ENCODE data around the gene TELO2.

TELO2 gene

DNA sequence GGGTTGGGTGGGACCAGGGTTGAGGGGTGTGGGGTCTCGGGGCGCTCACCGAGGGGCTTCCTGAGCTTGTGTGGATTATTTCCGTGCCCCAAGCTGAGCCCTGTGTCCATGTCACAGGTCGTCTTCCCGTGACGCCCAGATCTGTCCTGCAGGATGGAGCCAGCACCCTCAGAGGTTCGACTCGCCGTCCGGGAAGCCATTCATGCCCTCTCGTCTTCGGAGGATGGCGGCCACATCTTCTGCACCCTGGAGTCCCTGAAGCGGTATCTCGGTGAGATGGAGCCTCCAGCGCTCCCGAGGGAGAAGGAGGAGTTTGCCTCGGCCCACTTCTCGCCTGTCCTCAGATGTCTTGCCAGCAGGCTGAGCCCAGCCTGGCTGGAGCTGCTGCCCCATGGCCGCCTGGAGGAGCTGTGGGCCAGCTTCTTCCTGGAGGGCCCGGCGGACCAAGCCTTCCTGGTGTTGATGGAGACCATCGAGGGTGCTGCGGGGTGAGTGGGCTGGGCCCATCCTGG is 1.0 kb downstream of the TELO2 start:
- DNase-seq (ENCODE audit: insufficient read length, low spot score) (no peak), FAIRE-seq (no peak)
- no peak for TF ChIP-seq POLR2A (IDR thresholded peaks at IDR 0.05; ENCODE audit: low read depth, low read length)

DNA sequence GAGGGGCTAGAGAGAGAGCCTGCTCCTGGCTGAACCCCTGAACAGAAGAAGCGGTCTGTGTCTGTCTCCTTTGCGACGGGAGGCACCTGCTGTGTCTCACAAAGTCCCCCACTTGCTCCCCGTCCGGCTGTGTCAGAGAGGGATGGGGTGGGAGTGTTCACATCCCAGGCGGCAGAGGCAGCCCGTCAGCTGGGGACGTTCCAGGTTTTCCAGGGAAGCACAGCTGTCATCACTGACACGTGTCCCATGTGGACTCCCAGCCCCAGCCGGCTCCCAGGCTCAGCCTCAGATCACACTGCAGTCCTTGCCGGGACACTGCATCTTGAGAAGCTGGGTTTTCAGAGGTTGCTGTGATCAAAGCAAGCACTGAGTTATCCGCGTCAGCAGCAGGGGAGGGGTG is 1.6 kb downstream of the TELO2 start:
- no peak for TF ChIP-seq POLR2A (IDR thresholded peaks at IDR 0.05; ENCODE audit: low read depth, low read length)
- DNase-seq (ENCODE audit: insufficient read length, low spot score) (no peak), FAIRE-seq (no peak)

DNA sequence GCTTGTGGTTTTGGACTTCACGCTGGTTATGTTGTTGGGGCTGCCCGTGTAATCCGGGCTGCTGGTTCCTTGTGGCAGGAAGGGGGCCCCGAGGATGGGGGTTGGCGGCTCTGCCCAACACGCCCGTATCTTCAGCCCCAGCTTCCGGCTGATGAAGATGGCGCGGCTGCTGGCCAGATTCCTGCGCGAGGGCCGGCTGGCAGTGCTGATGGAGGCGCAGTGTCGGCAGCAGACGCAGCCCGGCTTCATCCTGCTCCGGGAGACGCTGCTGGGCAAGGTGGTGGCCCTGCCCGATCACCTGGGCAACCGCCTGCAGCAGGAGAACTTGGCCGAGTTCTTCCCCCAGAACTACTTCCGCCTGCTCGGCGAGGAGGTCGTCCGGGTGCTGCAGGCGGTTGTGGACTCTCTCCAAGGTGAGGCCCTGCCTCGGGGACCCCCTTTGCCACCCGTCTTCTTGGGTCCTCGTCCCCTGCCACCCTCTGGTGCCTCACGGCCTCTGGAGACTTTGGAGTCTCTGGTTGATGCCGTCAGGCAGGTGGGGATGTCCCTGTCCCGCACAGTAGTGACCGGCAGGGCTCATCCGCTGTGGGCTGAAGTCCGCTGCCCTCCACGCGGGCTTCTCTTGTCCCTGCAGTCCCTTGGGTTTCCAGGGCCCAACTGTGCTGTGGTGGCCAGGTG is 2.2 kb downstream of the TELO2 start:
- DNase-seq (ENCODE audit: insufficient read length, low spot score) (no peak), FAIRE-seq (no peak)
- TF ChIP-seq POLR2A (IDR thresholded peaks at IDR 0.05; ENCODE audit: low read depth, low read length), result no peak

DNA sequence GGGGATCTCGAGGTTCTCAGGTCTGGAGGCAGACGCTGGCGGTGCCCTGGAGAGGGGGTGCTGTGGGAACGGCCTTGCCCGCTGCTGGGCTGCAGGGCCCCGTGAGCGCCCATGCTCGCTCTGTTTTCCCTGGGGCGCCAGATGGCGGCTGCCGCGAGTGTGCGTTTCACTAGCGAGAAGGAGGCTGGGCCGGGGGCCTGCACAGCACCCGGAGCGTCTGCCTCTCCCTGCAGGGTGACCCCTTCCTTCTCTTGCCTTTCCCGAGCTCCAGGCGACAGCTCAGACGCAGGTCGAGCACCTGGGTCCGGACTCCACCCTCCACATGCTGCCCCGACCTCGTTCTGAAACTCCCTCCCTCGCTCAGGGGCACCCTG is 2.7 kb downstream of the TELO2 start:
- no peak for FAIRE-seq
- no peak for DNase-seq (ENCODE audit: insufficient read length, low spot score)
- TF ChIP-seq POLR2A (IDR thresholded peaks at IDR 0.05; ENCODE audit: low read depth, low read length), result no peak

DNA sequence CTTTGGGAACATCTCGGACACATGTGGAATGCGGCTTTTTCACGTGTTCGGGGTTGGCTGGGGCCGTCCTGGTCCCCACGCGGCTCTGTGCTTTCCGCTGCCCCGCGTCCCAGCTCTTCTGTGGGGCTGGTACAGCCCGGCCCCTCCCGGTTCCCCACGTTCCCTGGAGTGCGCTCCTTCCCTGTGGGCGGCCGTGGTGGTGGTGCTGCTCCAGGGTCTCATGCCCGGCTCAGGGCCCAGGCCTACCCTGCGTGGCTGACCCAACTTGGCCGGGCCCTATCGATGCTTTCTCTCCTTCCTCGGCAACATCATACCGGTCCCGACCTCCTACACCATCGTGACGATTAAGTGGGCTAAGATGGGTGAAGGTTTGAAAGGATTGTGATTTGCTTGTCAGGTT is 3.3 kb downstream of the TELO2 start:
- DNase-seq (ENCODE audit: insufficient read length, low spot score) (no peak), FAIRE-seq (no peak)
- no peak for TF ChIP-seq POLR2A (IDR thresholded peaks at IDR 0.05; ENCODE audit: low read depth, low read length)

DNA sequence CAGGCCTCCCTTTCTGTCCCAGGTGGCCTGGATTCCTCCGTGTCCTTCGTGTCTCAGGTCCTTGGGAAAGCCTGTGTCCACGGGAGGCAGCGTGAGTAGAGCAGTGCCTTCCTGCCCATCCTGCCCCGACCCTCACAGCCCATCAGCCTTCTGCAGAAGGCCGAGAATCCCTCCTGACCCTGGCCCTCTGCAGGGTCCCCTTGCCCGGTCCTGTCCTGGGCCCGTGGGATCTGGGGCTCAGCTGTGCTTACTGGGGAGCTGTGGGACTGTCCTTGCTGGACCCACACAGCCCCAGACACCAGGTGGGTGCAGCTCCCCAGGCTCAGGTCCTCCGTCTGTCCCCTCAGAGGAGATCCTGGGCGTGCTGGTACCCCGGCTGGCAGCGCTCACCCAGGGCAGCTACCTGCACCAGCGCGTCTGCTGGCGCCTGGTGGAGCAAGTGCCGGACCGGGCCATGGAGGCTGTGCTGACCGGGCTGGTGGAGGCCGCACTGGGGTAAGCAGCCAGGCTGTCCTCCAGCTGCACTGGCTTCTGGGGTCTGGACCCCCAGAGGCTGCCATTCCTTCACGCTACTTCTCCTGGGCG is 3.9 kb downstream of the TELO2 start:
- FAIRE-seq (no peak), DNase-seq (ENCODE audit: insufficient read length, low spot score) (no peak)
- no peak for TF ChIP-seq POLR2A (IDR thresholded peaks at IDR 0.05; ENCODE audit: low read depth, low read length)

DNA sequence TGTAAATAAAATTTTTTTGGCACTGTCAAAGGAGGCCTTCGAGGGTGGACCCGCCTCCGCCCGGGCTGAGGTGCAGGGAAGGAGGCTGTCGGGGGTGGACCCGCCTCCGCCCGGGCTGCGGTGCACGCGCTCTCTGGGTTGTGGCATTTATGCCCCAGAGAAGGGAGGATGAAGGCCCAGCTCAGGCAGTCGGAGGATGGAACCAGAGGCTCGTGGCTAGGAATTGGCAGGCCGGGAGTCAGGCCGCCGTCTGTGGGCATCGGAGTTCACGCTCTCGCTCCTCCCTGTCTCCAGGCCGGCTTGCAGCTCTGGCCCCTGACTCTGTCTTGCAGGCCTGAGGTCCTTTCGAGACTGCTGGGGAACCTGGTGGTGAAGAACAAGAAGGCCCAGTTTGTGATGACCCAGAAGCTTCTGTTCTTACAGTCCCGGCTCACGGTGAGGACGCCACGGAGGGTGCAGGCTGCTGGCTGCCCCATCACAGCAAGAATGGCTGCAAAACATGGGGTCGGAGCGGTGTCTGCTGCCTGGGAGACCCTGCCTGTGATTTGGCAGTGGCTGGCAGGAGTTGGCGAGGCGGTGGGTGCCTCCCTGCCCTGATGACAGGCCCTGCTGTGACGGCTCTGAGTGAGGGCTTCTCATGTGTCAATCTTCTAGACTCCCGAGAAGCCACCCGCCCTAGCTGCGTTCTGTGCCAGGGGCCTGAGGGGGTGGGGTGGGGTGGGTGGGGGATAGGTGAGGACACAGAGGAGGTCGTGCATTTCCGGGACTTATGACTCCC is 5.9 kb downstream of the TELO2 start:
- DNase-seq (ENCODE audit: insufficient read length, low spot score) (no peak), FAIRE-seq (no peak)
- no peak for TF ChIP-seq POLR2A (IDR thresholded peaks at IDR 0.05; ENCODE audit: low read depth, low read length)

DNA sequence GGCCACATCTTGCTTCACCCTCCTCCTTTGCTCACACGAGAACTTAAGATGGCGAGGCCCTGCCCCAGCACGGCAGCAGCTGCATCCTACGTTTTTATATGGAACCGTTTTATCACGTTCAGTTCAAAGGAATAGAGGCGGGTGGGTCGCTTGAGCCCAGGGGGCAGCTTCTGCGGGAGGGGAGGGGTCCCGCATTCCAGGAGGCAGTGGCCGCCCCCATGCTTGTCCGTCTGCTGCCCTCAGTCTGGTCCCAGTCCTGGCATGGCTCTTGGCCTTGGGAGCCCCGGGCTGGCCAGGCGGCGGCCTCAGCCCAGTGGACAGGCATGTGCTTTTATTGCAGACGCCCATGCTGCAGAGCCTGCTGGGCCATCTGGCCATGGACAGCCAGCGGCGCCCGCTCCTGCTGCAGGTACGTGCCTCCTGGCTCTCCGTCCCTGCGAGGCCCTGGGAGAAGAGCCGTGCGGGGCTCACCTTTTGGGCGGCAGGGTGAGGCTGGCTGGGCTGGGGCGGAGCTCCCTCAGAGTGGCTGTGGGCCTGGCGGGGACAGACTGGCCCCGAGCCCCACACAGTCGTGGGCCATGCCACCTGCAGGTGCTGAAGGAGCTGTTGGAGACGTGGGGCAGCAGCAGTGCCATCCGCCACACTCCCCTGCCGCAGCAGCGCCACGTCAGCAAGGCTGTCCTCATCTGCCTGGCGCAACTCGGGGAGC is 6.8 kb downstream of the TELO2 start:
- no peak for TF ChIP-seq POLR2A (IDR thresholded peaks at IDR 0.05; ENCODE audit: low read depth, low read length)
- DNase-seq (ENCODE audit: insufficient read length, low spot score), result no peak
- FAIRE-seq, result no peak

DNA sequence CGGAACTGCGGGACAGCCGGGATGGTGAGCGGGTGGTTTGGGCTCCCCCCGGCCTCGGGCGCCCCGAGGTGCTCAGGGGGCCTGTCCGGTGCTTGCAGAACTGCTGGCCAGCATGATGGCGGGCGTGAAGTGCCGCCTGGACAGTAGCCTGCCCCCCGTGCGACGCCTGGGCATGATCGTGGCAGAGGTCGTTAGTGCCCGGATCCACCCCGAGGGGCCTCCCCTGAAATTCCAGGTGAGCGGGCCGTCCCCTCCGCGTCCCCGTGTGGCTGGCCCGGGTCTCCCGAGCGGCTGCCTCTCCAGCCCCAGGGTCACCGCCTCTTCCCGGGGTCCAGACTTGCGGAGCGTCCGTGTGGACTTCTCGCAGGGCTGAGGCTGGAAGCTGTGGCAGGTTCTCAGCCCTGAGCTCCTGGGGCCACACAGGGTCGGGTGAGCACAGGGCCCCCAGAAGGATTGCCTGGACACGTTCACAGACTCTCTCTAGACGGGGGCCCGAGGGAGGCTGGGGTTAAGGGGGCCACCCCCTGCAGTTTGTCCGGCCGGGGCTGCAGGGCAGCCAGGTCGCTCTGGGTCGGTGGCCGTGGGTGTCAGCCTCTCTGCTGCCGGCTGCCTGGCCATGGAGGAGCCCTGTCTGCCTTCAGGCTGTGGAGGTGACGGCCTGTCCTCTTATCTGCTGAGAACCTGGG is 7.4 kb downstream of the TELO2 start:
- FAIRE-seq, result no peak
- no peak for TF ChIP-seq POLR2A (IDR thresholded peaks at IDR 0.05; ENCODE audit: low read depth, low read length)
- DNase-seq (ENCODE audit: insufficient read length, low spot score), result no peak

DNA sequence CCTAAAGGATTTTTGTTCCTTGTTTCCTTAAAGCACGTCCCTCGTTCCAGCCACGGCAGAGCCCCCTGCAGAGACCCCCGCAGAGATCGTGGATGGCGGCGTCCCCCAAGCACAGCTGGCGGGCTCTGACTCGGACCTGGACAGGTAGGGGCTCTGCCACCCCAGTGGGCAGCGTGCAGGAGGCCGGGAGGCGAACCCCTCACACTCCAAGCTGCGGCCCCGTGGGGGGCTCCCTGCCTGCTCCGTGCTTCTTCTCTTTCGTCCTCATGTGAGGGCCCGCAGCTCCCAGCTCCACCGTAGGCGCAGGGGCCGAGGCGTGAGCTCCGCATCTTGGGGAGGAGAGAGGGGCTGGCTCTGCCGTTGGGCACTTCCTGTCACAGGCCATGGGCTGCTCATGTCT is 8.5 kb downstream of the TELO2 start:
- TF ChIP-seq POLR2A (IDR thresholded peaks at IDR 0.05; ENCODE audit: low read depth, low read length), result no peak
- FAIRE-seq, result no peak
- DNase-seq (ENCODE audit: insufficient read length, low spot score), result no peak

DNA sequence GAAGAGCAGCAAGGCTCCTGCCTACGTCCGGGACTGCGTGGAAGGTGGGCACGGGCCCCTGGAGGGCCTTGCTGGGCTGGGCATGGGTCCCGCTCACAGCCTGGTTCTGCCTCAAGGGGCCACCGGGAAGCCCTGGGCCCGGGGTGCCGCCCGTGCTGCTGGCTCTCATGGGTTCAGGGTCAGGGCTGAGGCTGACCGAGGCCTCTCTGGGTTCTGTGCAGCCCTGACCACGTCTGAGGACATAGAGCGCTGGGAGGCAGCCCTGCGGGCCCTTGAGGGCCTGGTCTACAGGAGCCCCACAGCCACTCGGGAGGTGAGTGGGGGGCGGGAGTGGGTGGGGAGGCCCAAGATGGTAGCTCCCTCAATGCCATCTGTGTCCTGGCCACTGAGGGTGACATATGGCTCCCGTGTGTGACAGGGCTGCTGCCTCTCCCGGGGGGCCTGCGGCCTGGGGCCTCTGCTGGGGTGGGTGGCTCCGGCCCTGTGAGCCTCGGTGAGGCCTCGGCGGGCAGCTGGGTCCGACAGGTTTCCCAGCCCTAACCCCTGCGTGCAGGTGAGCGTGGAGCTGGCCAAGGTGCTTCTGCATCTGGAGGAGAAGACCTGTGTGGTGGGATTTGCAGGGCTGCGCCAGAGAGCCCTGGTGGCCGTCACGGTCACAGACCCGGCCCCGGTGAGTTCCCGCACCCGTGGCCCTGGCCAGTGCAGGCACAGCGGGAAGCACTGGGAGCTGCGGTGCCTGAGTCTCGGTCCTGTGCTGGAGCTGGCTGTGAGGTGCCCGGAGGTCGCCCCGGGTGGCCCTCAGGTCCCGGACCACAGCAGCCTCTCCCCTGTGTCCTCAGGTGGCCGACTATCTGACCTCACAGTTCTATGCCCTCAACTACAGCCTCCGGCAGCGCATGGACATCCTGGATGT is 9.2 kb downstream of the TELO2 start:
- no peak for TF ChIP-seq POLR2A (IDR thresholded peaks at IDR 0.05; ENCODE audit: low read depth, low read length)
- DNase-seq (ENCODE audit: insufficient read length, low spot score) (no peak), FAIRE-seq (no peak)

DNA sequence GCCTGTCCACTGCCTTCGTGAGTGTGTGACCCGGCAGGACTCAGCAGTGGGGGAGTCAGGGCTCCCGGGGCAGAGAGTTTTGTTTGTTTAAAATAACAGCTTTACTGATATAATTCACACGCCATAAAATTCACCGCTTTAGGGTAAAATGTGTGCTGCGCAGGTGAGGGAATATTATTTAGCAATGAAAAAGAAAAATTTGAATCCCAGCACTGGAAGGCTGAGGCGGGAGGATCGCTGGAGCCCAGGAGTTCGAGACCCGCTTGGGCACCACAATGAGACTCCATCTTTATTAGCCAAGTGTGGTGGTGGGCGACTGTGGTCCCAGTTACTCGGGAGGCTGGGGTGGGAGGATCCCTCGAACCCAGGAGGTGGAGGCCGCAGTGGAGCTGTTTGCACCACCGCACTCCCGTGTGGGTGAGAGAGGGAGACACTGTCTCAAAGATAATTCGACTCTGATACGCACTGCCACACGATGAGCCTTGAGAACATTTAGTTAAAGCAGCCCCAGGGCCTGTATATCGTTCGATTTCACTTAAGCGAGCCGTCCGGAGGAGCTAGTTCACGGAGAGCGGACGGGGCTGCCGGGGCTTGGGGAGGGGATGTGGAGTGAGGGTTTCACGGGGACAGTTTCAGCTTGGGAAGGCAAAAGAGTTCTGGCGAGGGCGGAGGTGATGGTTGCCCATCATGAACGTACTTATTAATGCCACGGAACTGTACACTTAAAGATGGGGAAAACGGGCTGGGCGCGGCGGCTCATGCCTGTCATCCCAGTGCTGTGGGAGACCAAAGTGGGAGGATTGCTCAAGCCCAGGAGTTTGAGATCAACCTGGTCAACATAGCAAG is 10.2 kb downstream of the TELO2 start:
- TF ChIP-seq POLR2A (IDR thresholded peaks at IDR 0.05; ENCODE audit: low read depth, low read length), result no peak
- no peak for FAIRE-seq
- DNase-seq (ENCODE audit: insufficient read length, low spot score), result no peak
